Subcutaneous adipose tissue (tissue), 4 donors: ENCODE results near the gene NAPEPLD. TPM values are rescaled to one million over a fixed set of nuclear protein-coding genes. Genes with fewer than 3 reads are reported as not detected.

Source experiments
- CTCF ChIP-seq: fragments of 450-650 bp; IDR thresholded peaks from one replicate; pipeline ENCODE4 v1.5.1; 2016; ENCODE audit warnings: low read depth, mild to moderate bottlenecking, control low read depth, antibody characterized with exemption, moderate library complexity
- total RNA-seq, 4 donors: library from RNA; depleted of rRNA; stranded (reverse); fragments of >200 nt; gene quantifications; one replicate each; pipeline ENCODE4 v1.1.0, GENCODE V29; 2016

The NAPEPLD gene
- total RNA-seq, 4 donors from 2014 or later = 5.7 to 8.6 (median 6.3) TPM

- no peak for TF ChIP-seq CTCF
Measured at GRCh38 chr7:103129702-103130549, 19.0 kb downstream of the NAPEPLD start.

GRCh38 chr7:103127006-103127405 is 21.9 kb downstream of the NAPEPLD start:
- TF ChIP-seq CTCF = no peak

GRCh38 chr7:103124429-103124979 is 24.4 kb downstream of the NAPEPLD start:
- TF ChIP-seq CTCF = no peak

GRCh38 chr7:103123529-103123928 is 25.4 kb downstream of the NAPEPLD start:
- no peak for TF ChIP-seq CTCF

- no peak for TF ChIP-seq CTCF
Measured at GRCh38 chr7:103121641-103122040, 27.3 kb downstream of the NAPEPLD start.

GRCh38 chr7:103120362-103120761 is 28.5 kb downstream of the NAPEPLD start:
- no peak for TF ChIP-seq CTCF

GRCh38 chr7:103119791-103120291 is 29.1 kb downstream of the NAPEPLD start:
- no peak for TF ChIP-seq CTCF
